Endothelial cell of umbilical vein (primary cell): Measurements from ENCODE around the gene CACNA2D3.

Experiments
- FOS ChIP-seq: IDR thresholded peaks from 2 replicates; pipeline ENCODE4 v1.6.1; 2011; ENCODE audit warnings: mild to moderate bottlenecking, low read length, moderate library complexity, borderline replicate concordance; ENCODE audit not compliant: insufficient read depth
- POLR2A ChIP-seq: IDR thresholded peaks from 2 replicates; pipeline ENCODE4 v1.6.1; 2012; ENCODE audit warnings: low read depth, mild to moderate bottlenecking, control low read depth, low read length

- TF ChIP-seq FOS: no peak
- no peak for TF ChIP-seq POLR2A
Observed at GRCh38 chr3:54393150-54393549, 270.8 kb downstream of the CACNA2D3 start.
